Measurements from ENCODE around the gene SIGLEC6.

Gene SIGLEC6

DNA sequence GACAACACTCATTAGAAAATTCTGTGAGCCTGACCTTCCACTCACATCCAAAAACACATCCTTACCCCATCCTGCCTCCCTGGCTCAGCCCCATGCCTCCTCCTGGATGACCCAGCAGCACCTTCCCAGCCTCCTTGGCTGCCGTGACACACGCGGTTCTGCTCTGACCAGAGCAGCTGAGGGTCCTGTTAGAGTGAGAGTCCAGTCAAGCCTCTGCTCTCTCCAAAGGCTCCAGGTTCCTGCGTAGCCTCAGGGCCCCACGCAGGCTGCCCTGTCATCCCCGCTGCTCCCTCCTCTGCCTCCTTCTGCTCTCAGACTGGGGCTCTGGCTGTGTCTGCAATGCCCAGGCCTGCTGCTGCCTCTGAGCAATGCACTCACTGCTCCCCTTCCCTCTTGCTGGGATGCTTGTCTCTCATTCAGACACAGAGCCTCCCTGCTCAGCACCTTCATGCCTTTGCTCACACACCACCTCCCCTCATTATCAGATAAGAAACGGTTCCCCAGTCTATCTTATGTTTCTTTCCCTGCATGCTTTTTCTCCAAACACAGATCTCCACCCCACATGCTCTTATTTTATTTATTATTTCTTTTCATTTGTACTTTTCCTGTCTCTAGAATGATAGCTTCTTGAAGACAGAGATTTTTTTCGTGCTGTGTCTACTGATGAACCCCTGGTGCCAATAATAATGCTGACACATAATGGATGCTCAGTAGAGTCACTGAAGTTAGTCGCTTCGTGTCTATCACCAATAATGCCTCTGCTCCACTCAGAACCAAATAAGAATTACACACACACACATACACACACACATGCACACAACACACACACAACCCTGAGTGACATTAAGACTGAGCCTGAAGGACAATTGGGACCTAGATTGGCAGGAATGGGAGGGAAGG lies 10.2 kb upstream of the SIGLEC6 start:
- H3K4me3 ChIP-seq: no peak overlapping the region
- no peaks in the 10 kb centered on the region for H4K20me1 ChIP-seq
- no peak for TF ChIP-seq Cebpa-rat (IDR thresholded peaks at IDR 0.05)
- no peak overlapping the region for H3K9ac ChIP-seq
- H3K36me3 ChIP-seq: no peaks in the 10 kb centered on the region
- H3K4me1 ChIP-seq: peaks cover 13% of the 10 kb centered on the region
- H3K4me2 ChIP-seq: no peak overlapping the region
- H3K27ac ChIP-seq: no peak overlapping the region
- H3K9me3 ChIP-seq: no peaks in the 10 kb centered on the region
- H3K27me3 ChIP-seq: no peaks in the 10 kb centered on the region

GRCh38 chr19:51539821-51540366 lies 8.4 kb upstream of the SIGLEC6 start:
- H3K27me3 ChIP-seq: no peaks in the 10 kb centered on the region
- no peak for TF ChIP-seq Cebpa-rat (IDR thresholded peaks at IDR 0.05)
- H4K20me1 ChIP-seq: no peaks in the 10 kb centered on the region
- H3K4me2 ChIP-seq: no peak overlapping the region
- H3K36me3 ChIP-seq: no peaks in the 10 kb centered on the region
- H3K4me3 ChIP-seq: no peak overlapping the region
- no peak overlapping the region for H3K9ac ChIP-seq
- H3K9me3 ChIP-seq: no peaks in the 10 kb centered on the region
- H3K27ac ChIP-seq: no peak overlapping the region
- no peaks in the 10 kb centered on the region for H3K4me1 ChIP-seq

DNA sequence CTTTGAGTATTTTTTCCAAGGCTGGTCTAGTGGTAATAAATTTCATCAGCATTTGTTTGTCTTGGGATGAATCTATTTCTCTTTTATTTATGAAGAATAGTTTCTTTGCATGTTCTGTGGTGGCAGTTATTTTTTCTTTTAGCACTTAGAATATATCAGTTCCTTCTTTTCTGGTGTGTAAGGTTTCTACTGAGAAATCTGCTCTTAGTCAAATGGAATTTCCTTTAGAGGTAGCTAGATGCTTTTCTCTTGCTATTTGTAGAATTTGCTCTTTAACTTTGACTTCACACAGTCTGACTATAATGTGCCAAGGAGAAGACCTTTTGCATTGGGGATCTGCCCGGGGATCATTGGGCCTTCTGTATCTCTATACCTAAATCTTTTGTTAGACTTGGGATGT lies 4.1 kb upstream of the SIGLEC6 start:
- Histone ChIP-seq H4K20me1 (no peaks in the 10 kb centered on the region), H3K4me2 (no peak overlapping the region), H3K4me3 (no peak overlapping the region), H3K27me3 (no peaks in the 10 kb centered on the region), H3K9ac (no peak overlapping the region), H3K27ac (no peak overlapping the region), H3K36me3 (no peaks in the 10 kb centered on the region), H3K9me3 (no peaks in the 10 kb centered on the region), H3K4me1 (peaks cover 17% of the 10 kb centered on the region)
- TF ChIP-seq Cebpa-rat (IDR thresholded peaks at IDR 0.05): no peak

- Histone ChIP-seq H3K27me3 (no peaks in the 10 kb centered on the region), H3K9me3 (no peaks in the 10 kb centered on the region), H3K4me1 (peaks cover 17% of the 10 kb centered on the region), H3K36me3 (no peaks in the 10 kb centered on the region), H3K27ac (no peak overlapping the region), H4K20me1 (no peaks in the 10 kb centered on the region), H3K9ac (no peak overlapping the region), H3K4me2 (no peak overlapping the region), H3K4me3 (no peak overlapping the region)
- TF ChIP-seq Cebpa-rat (IDR thresholded peaks at IDR 0.05): no peak
Observed at GRCh38 chr19:51530616-51531015, 854 bp downstream of the SIGLEC6 start.

DNA sequence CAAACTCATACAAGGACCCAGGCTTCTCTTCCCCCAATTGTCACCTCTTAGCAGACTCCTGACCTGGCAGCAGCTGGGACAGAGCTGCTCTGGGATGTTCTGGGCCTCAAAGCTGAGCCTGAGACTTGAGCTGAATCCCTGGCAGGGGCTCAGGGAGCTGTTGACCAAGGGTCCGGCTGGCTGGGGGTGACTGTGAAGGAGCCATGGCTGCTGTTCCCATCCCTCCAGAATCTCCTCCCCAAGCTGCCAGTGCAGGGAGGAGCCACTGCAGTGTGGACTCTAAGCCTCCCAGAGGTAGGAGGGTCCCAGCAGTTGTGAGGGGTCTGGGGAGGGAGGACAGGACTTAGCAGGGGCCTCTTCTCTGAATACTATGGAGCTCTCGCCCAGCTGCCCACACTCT lies 2.2 kb downstream of the SIGLEC6 start:
- peaks cover 17% of the 10 kb centered on the region for H3K4me1 ChIP-seq
- no peaks in the 10 kb centered on the region for H3K27me3 ChIP-seq

GRCh38 chr19:51525651-51526050 lies 5.8 kb downstream of the SIGLEC6 start:
- Histone ChIP-seq H3K4me2 (no peak overlapping the region), H4K20me1 (no peaks in the 10 kb centered on the region), H3K9ac (no peak overlapping the region), H3K4me3 (no peak overlapping the region), H3K27ac (no peak overlapping the region), H3K36me3 (no peaks in the 10 kb centered on the region), H3K9me3 (no peaks in the 10 kb centered on the region), H3K27me3 (no peaks in the 10 kb centered on the region), H3K4me1 (no peaks in the 10 kb centered on the region)
- no peak for TF ChIP-seq Cebpa-rat (IDR thresholded peaks at IDR 0.05)

More for the DNA sequence above, 2.2 kb downstream of the SIGLEC6 start:
- Histone ChIP-seq H3K4me2 (no peak overlapping the region), H3K36me3 (no peaks in the 10 kb centered on the region), H3K4me3 (no peak overlapping the region), H3K9me3 (no peaks in the 10 kb centered on the region), H3K9ac (no peak overlapping the region), H4K20me1 (no peaks in the 10 kb centered on the region), H3K27ac (no peak overlapping the region)
- no peak for TF ChIP-seq Cebpa-rat (IDR thresholded peaks at IDR 0.05)

GRCh38 chr19:51524666-51525264 lies 6.7 kb downstream of the SIGLEC6 start:
- no peaks in the 10 kb centered on the region for H4K20me1 ChIP-seq
- no peaks in the 10 kb centered on the region for H3K4me1 ChIP-seq
- no peaks in the 10 kb centered on the region for H3K9me3 ChIP-seq
- no peaks in the 10 kb centered on the region for H3K27me3 ChIP-seq
- no peak overlapping the region for H3K4me3 ChIP-seq
- no peak for TF ChIP-seq Cebpa-rat (IDR thresholded peaks at IDR 0.05)
- no peaks in the 10 kb centered on the region for H3K36me3 ChIP-seq
- H3K4me2 ChIP-seq: no peak overlapping the region
- H3K27ac ChIP-seq: no peak overlapping the region
- no peak overlapping the region for H3K9ac ChIP-seq

DNA sequence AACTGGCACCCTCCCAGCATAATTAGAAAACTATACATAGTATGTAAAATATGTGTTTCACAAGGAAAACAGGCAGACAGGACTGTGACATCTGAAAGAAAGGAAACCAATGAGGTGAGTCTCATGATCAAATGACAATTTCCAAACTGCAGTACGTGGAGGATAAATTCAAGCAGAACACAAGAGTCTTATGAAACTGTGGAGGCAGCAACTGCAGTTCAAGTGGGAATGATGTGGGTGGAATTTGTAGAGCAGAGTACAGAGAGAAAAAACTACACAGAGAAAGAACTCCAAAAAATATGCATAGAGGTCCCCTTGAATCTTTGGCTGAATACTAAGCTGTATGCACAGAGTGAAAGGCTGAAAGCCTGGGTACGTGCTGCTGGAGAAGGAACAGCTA lies 9.7 kb downstream of the SIGLEC6 start:
- Histone ChIP-seq H3K9ac (no peak overlapping the region), H3K4me1 (no peaks in the 10 kb centered on the region), H3K4me3 (no peak overlapping the region), H3K27ac (no peak overlapping the region), H3K27me3 (no peaks in the 10 kb centered on the region), H3K9me3 (peaks cover 9% of the 10 kb centered on the region; the same call in 1 of the 2 replicates), H4K20me1 (no peaks in the 10 kb centered on the region), H3K4me2 (no peak overlapping the region), H3K36me3 (no peaks in the 10 kb centered on the region)
- TF ChIP-seq Cebpa-rat (IDR thresholded peaks at IDR 0.05): no peak

- Histone ChIP-seq H3K4me3 (no peak overlapping the region), H4K20me1 (no peaks in the 10 kb centered on the region), H3K4me1 (no peaks in the 10 kb centered on the region), H3K36me3 (no peaks in the 10 kb centered on the region), H3K27ac (no peak overlapping the region), H3K27me3 (no peaks in the 10 kb centered on the region), H3K4me2 (no peak overlapping the region), H3K9ac (no peak overlapping the region), H3K9me3 (peaks cover 9% of the 10 kb centered on the region; the same call in 1 of the 2 replicates)
- TF ChIP-seq Cebpa-rat (IDR thresholded peaks at IDR 0.05): no peak
Observed at GRCh38 chr19:51521357-51521756, 10.1 kb downstream of the SIGLEC6 start.

- Histone ChIP-seq H3K4me2 (no peak overlapping the region), H3K4me3 (no peak overlapping the region), H4K20me1 (no peaks in the 10 kb centered on the region), H3K4me1 (no peaks in the 10 kb centered on the region), H3K9ac (no peak overlapping the region), H3K27ac (no peak overlapping the region), H3K27me3 (no peaks in the 10 kb centered on the region), H3K36me3 (no peaks in the 10 kb centered on the region), H3K9me3 (peaks cover 9% of the 10 kb centered on the region; the same call in 1 of the 2 replicates)
- TF ChIP-seq Cebpa-rat (IDR thresholded peaks at IDR 0.05): no peak
Observed at GRCh38 chr19:51520728-51521127, 10.7 kb downstream of the SIGLEC6 start.

Data from BLaER1 (cell line).